ENCODE data around the gene WDR88.

GRCh38 chr19:33205531-33206260, 73.8 kb downstream of the WDR88 start:
- TF ChIP-seq, protein P1, sequence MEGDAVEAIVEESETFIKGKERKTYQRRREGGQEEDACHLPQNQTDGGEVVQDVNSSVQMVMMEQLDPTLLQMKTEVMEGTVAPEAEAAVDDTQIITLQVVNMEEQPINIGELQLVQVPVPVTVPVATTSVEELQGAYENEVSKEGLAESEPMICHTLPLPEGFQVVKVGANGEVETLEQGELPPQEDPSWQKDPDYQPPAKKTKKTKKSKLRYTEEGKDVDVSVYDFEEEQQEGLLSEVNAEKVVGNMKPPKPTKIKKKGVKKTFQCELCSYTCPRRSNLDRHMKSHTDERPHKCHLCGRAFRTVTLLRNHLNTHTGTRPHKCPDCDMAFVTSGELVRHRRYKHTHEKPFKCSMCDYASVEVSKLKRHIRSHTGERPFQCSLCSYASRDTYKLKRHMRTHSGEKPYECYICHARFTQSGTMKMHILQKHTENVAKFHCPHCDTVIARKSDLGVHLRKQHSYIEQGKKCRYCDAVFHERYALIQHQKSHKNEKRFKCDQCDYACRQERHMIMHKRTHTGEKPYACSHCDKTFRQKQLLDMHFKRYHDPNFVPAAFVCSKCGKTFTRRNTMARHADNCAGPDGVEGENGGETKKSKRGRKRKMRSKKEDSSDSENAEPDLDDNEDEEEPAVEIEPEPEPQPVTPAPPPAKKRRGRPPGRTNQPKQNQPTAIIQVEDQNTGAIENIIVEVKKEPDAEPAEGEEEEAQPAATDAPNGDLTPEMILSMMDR (IDR thresholded peaks at IDR 0.05) = no peak
- no peak for TF ChIP-seq POLR2A (IDR thresholded peaks at IDR 0.05)
